Superior temporal gyrus (tissue), 1 donor: Measurements from ENCODE around the gene TBC1D1.

ENCODE experiments used
- DNase-seq: peaks from one replicate; pipeline ENCODE4 v3.0.0-alpha.2; 2016; ENCODE audit errors: extremely low spot score

Gene TBC1D1

DNA sequence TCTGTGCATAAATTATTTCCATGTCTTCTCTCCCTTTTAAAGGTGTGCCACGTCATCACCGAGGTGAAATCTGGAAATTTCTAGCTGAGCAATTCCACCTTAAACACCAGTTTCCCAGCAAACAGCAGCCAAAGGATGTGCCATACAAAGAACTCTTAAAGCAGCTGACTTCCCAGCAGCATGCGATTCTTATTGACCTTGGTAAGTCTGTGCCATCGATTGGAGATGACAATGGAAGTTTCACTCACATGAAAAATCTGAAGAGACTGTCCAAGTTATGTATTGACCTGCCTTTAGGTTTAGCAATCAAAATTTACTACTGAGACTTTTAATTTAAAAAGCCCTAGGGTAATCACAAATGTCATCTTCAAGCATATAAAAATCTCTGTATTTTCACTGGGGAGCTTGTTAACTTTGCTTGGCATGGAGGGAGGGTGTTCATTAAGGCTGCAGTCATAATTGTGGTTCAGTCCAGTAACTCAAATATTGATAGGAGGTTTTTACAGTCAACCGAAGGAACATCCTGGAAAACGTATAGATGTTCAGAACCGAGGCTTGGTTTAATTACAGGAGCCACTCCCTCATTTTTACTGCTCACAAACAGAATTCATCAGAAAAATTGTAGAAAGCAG, 212.2 kb downstream of the TBC1D1 start:
- no peak for DNase-seq

DNA sequence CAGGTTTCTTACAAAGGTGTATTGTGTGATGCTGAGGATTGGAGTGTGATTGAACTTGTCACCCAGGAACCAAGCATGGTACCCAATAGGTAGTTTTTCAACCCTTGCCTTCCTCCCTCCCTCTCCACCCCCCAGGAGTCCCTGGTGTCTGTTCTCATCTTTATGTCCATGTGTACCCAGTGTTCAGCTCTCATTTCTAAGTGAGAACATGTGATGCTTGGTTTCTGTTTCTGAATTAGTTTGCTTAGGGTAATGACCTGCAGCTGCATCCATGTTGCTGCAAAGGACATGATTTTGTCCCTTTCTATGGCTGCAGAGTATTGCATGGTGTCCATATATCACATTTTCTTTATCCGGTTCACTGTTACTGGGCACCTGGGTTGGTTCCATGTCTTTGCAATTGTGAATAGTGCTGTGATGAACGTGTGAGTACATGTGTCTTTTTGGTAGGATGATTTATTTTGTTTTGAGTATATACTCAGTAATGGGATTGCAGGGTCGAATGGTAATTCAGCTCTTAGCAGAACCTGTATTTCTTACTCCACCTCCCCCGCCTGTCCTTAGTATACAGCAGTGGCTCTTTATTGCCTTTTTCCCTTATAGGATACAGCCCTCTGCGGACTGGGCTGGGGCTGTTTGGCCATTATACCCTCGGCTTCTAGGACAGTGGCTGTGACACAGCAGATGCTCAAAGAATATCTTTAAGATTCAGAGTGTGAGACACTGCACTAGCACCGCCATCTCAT, 214.8 kb downstream of the TBC1D1 start:
- no peak for DNase-seq

DNA sequence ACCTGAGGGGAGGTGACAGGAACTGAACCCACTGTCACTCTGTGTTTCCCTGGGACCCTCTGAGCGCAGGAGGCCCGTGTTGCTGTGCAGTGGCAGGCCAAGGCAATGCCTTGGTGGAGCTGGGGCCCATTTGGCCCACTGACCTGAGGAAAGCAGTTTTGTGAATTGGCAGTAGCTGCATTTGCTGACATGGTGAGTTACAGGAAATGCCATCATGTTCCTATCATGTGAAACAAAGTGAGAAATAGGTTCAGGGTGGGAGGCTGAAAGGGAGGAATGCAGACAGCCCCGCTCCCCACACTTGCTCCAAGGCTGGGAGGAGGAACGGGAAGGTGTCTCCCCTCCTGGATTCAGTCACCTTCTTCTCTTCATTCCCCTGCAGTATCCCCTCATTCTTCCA, 215.4 kb downstream of the TBC1D1 start:
- DNase-seq = no peak

DNA sequence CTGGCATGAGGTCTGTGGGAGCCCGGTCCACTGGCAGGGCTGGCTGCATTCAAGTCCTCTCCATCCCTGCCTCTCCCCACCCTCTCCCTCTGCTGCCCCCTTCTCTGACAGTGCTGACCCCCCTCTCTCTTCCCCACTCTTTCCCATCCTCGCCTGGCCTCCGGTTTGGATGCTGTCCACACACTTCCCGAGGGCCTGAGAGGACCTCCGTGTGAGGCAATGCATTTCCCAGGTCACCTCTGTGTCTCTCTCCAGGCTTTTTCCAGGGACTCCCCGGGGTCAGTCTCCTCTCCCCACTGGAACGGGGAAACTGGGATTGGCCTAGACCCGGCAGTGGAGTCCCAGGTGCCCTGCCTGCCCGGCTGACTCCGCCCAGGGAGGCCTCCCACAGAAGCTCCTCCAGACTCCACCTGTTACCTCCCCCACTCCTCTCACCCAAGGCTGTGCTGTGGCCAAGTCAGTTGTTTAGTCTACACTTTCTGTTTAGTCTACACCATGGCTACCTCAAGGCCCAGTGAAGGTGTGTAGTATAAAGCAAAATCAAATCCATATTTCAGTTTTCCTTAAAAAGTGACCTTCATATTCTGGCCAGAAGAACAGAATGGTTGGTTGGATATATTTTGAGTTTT, 216.1 kb downstream of the TBC1D1 start:
- no peak for DNase-seq

DNA sequence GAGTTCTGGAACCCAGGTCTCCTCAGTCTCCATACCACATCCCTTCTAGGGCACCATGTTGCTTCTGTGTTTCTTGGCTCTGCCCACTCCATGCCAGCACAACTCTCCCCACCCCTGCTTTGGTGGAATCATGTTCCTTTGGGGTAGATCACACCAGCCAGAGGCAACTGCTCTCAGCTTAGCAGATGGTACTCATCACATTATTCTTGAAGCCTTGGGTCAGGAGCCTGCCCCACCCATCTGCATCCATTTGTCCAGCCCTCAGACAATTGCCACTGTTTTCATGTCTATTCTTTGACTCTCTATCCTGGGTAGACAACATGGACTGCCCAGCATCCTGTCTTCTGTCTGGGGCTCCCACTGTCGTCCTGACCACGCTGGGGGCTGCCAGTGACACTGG, 216.9 kb downstream of the TBC1D1 start:
- no peak for DNase-seq

DNA sequence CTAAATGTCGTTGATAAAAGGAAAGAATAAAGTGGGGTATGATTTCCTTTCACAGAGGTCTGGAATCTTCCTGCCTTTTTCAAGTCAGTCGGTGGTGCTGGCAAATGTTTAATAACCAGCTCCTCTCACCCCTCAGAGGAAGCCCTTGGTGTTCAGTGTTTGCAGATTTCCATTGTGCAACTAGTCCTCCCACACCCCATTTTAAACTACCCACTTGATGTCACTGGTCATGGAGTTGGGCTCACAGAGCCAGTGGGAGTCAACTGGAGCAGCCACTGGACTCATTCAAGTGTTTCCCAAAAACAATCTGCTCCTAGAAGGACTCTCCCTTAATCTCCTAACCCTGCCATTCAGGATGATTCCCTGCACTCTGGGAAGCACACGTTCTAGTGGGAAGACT, 218.5 kb downstream of the TBC1D1 start:
- DNase-seq = no peak

DNA sequence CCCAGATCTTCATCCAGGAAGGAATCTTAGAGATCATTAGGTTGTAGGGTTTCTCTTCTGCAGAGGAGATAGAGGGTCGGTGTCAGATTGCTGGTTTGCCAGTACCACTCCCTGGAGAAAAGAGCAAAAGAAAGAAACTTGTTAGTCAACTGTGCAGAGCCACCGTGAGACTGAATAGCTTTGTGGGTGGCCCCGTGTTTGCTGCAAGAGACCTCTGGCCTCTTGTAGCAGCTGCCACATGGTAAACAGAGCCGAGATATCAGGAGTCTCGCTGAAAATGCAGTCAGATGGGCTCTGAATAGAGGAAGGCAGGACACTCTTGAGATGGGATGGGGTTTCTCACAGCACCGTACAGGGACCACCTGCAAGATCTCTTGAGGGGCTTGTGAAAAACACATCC, 219.0 kb downstream of the TBC1D1 start:
- no peak for DNase-seq

DNA sequence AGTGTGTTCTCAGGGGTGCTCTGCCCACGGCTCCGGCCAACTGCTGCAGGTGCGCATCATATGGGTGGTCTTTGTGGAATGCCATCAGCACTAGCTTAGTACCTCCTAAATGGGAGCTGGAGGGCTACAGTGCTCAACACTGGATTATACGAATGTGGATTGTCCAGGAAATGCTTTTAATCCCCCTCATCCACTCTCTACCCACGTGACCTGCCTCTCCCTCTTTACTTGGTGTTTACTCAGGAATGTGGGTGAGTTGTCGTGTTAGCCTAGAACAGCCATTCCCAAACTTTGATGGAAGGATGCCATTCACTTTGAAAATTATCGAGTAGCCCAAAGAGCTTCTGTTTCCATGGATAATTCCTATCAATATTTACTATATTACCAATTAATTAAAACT, 220.1 kb downstream of the TBC1D1 start:
- DNase-seq = no peak

DNA sequence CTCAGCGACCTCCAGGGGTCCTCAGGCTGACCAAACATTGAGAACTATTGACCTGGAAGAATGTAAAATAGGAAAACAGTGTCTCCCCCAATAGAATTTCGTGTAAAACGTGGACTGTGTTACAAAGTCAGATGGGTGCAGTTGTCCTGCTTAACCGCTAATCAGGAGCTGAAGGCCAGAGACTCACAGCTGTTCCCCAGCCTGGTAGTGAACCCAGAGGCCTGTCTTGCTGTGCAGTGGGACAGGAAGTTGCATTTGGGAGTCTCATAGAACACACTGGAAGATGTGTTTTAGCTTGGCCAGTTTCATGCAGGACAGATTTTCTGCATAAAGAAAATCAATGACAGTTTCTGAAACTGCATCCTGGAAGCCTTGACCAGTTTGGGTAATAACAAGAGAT, 220.8 kb downstream of the TBC1D1 start:
- no peak for DNase-seq

DNA sequence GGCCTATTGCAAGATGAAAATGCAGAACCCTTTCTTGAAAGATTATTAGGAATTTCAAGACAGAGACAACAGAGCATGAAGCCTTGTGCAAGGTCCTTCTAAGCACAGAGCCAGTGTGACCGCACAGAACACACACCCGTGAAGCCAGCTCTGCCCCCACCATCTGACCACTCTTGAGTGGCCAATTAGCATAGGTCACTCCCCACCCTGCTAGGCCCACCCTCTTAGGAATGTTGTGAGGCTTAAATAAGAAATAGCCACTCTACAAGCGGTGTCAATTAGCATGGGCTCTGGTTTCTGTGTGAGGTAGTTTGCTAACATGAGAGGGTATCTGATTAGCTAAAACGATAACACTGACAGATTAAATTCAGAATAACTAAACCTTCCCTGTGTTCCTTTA, 222.2 kb downstream of the TBC1D1 start:
- DNase-seq = no peak

DNA sequence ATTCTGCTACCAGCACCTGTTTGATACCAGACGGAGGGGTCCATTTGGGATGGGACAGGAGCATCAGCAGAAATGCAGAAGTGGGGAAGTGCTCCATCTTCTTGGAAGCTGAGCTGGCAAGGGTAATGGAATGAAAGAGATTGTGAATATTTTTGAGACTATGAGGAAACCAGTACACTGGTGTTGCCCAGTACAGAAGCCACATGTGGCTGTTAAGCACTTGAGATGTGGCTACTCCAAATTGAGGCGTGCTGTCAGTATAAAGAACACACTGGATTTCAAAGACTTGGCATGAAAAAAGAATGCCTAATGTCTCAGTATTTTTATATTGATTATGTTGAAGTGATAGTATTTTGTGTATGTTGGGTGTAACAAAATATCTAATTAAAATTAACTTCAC, 222.7 kb downstream of the TBC1D1 start:
- no peak for DNase-seq

DNA sequence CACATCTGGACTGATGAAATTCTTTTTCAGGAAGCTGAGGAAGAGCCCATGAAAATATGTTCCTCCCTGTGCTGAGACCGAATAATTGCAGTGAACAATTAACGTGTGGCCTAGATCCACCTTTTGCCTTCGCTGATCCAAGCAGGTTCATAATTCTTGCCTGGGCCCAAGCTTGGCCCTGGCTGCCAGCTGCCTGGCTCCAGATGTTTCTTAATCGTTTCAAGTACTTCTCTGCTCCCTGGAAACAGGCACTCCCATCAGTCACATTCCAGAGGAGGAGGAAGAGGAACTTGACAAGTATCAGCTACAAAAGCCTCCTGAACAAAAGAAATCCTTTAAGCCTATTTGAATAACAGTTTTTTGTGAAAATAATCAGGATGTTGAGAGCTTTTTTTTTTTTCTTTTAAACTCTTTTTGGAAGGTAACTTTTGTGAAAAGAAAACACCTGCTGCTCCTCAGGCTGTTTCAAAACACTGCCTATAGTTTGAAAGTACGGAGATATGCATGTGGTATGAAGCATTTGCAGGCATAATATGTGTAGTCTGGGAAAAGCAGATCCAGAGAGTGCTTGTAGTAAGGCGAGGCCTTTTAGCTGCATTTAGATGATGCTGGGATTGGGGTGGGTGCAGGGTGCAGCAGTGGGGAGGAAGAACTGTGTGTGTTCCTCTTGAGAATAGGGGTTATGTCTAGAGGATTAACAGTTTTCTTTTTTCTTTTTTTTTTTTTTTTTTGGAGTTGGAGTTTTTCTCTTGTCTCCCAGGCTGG, 223.7 kb downstream of the TBC1D1 start:
- DNase-seq = no peak

DNA sequence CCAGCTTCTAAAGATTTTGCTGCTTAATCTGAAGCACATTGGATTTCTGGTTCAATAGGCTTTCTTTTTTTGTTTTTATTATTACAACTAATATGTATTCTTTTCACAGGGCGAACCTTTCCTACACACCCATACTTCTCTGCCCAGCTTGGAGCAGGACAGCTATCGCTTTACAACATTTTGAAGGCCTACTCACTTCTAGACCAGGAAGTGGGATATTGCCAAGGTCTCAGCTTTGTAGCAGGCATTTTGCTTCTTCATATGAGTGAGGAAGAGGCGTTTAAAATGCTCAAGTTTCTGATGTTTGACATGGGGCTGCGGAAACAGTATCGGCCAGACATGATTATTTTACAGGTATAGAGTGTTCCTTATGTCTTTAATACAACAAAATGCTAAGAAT, 224.7 kb downstream of the TBC1D1 start:
- DNase-seq = no peak

DNA sequence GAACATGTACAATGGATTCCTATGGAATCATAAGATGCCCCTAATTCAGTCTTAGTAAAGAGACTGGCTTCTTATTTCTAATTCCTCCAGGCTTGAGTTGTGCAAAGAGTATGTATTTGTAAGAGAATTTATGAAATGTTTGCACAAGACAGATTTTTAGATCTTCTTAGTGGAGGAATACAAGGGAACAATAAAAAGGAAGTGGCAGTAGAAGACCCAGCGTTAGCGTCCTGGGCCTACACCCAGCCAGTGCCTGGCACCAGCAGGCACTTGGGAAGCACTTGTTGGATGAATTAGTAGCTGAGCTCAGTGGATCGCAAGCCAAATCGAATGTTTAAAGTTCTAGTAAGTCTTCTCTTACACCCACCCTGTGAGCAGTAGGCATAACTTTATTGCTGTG, 226.7 kb downstream of the TBC1D1 start:
- no peak for DNase-seq

DNA sequence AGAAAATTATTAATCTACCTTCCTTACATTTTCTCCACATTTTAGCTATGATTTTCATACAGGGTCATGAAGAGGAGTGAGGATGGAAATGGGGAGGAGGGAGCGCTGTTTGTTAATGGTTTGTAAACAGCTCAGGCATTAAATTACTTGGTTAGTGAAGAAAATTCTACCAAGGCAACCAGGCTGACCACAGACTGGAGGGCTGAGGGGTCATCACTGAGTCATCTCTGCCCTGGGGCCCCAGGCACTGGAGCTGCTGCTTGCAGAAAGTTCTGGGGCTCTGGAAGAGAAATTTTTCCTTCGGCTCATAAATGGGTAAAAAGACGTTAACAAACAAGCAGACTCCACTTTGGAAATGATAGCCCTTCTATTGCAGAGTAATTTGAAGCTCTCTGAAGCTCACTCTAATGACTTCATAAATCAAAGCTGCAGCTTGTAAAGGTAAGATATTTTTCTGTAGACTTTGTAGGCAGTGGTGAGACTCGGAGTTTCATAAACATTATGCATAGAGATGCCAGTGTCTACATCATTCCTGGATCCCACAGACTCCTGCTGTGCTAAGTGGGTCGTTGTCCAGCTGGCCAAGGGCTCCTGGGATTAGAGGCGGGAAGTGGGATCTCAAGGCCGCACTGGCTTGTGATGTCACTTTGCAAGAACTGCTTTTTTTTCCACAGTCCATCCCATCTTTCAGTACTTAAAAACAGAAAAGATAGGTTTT, 228.9 kb downstream of the TBC1D1 start:
- peak; percentile 14 for DNase-seq

DNA sequence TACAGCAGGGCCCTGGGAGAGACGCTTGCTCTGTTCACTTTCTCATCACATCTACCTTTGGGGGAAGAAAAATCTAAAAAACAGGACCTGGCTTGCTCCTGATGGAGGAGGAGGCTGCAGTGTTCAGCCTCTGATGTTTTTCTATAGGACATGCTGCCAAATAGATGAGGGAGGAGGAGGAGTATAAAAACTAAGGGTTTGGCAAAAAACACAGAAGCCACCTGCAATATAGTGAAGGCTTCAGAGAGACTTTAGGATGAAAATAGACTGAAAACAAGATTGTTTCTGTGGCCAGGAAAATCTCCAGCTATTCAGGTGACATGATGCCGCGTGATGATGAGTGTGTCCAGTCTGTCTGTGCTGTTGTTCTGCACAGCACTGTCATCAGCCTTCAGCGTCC, 229.9 kb downstream of the TBC1D1 start:
- DNase-seq = peak; percentile 34

DNA sequence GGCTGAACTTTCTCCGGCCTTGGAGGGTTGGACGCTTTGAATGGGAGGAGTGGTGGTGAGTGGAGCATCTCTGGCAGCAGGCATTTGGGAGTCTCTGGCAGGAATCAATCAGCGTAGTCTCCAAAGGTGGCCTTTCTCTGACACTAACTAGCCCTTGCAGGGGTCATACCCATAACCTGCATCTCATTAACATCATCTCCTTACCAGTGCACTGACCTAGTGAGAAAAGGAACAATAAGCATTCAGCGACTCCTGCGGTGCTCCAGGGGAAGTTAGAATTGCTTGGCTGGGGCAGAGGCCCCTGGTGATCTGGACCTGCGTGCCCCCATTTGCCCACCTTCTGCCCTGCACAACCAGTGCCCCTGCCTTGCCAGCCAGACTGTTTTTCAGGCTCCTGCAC, 231.2 kb downstream of the TBC1D1 start:
- DNase-seq = no peak

DNA sequence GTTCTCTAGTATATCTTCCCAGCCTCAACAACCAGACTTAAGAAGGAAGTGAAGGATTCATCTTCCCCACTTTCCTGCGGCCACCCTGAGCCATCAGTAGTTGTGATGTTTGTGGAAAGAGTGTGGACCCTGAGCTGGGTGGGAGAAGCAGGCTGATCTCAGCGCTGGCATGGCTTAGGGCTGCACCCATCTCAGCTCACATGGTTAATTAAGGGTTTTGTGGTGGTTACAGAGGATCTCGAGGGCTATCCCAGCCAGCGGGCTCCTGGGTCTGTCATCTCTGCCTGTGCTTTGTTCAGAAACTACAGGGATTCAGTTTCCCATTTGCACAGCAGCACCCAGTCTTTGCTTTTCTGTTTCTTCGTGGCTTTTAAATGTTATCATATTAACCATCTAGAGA, 232.7 kb downstream of the TBC1D1 start:
- DNase-seq = no peak

DNA sequence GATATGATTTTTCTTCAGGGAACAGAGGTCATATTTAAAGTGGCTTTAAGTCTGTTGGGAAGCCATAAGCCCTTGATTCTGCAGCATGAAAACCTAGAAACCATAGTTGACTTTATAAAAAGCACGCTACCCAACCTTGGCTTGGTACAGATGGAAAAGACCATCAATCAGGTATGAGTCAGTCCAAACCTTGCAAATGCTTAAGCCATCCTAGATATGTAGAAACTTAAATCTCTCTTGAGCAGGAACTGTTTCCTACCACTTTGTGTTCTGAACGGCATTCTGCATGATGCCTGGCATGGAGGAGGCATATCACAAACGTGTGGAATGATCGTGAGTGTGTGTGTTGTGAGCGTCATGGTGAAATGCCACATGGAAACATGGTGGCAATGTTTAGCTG, 234.1 kb downstream of the TBC1D1 start:
- DNase-seq = no peak

DNA sequence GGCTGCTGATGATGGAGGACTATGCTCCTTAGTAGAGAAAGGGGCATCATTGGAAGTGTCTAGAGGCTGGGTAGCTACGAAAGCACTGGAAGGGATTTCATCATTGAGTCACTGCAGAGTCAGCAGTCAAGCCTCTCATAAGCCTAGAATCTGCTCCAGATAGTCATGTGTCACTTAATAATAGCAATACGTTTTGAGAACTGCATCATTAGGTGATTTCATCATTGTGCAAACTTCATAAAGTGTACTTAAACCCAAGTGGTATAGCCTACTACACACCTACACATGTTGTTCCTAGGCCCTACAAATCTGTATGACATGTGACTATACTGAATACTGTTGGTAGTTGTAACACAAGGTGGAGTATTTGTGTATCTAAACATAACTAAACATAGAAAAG, 234.9 kb downstream of the TBC1D1 start:
- DNase-seq = no peak

DNA sequence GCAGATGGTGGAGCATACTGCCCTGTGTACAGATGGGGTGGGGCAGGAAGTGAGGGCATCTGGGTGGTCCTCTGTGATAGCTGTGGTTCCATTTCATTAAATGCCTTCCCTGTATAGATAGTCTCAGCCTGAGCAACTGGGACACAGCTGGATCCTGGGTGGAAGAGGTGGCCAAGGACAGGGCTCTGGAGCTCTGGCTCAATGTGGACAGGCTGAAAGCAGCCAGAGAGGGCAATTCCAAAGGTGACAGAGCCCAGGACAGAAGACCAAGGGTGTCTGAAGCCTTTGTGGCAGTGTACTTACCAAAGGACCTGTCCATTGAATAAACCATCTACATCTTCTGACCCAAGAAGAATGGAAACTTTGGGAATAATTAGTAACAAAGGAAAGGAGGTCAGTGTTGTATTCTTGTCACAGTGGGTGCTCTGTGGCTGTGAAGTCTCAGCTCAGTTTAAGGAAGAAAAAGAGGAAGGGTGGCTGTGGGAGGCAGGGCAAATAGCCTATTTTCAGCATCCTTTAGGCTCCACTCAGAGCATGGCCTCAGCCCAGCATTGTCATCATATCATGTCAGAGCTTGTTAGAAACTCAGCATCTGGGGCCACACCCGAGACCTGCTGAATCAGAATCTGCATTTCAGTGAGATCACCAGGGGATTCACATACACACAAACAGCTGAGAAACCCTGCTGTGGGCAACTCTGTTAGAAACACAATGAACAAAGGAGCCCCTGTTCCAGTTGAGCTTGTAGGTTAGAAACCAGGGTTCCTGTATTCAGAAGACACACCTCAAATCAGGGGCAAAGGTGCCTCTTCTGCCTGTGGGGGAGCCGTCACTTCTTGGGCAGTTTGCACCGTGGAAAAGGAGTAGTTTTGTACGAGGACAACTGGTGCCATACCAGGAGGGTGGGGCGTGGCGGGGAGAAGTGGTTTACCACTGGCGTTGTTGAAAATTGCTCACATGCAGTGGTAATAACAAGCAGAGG, 237.9 kb downstream of the TBC1D1 start:
- no peak for DNase-seq
